Heart left ventricle (tissue), 13 donors: ENCODE measurements around the gene MTPN.

Experiments
- CTCF ChIP-seq, 12 donors: fragments of 200-600 bp; sonication (generic) in 4 of 12; IDR thresholded peaks; one replicate each; pipeline versions ENCODE4 v1.5.0 to v1.8.0; 2018 to 2022; ENCODE audit warnings: antibody characterized with exemption in 12 of 12, mild to moderate bottlenecking in 5 of 12
- POLR2A ChIP-seq, 2 donors: fragments of 450-650 bp; IDR thresholded peaks; one replicate each; pipeline ENCODE4 v1.6.1; 2017; ENCODE audit warnings: antibody characterized with exemption in 2 of 2, mild to moderate bottlenecking in 2 of 2, moderate library complexity in 2 of 2
- donor health status: ischemic (EF 13 %, LVEDD 7.1; RV severe dilation, severe dysfunction).
- donor health status: DM: no; HTN: yes; CAD: no.
- donor health status: DM: no; HTN: no; CAD: no.
- donor health status: ischemic (EF 25% LVEDD 6.9; RV normal size, moderate dysfunction).
- donor health status: ischemic (EF 25% LVEDD 5.7; RV mildly dilated, moderate dysfunction).
- donor health status: ischemic (EF 35%, LVEDD 5.7; RV mildly dilated, moderate dysfunction).
- donor health status: nonischemic (EF 11% LVEDD 7.7; RV severe dilation, severe dysfunction).
- donor health status: DM: yes; HTN: yes; CAD: no.
- donor health status: PGD.
- donor health status: ischemic (EF 29% LVEDD 5.4; RV normal size, mild dysfunction).
- donor health status: nonischemic (EF 23%, LVEDD 6.1; RV moderate dilation, normal function).

- no peak for TF ChIP-seq POLR2A (IDR thresholded peaks at IDR 0.05)
- TF ChIP-seq CTCF (IDR thresholded peaks at IDR 0.05), result no peak
Measured at GRCh38 chr7:135958173-135958572, 19.0 kb downstream of the MTPN start.
